Hepatocyte (in vitro differentiated cells): ENCODE data around the gene PARD3B. TPM values are rescaled to one million over a fixed set of nuclear protein-coding genes. Genes with fewer than 3 reads are reported as not detected.

Experiments
- DNase-seq: peaks from one replicate; pipeline ENCODE4 v3.0.0-alpha.2; 2016; ENCODE audit warnings: low spot score
- H2AFZ ChIP-seq: fragments of 200-600 bp; sonication (generic); 2 replicates; pipeline ENCODE4 v1.6.0; 2016; ENCODE audit warnings: antibody characterized with exemption, mild to moderate bottlenecking
- H3K27ac ChIP-seq: fragments of 200-600 bp; sonication (generic); 2 replicates; pipeline ENCODE4 v1.5.1; 2016; ENCODE audit warnings: mild to moderate bottlenecking
- H3K27me3 ChIP-seq: fragments of 200-600 bp; sonication (generic); 2 replicates; pipeline ENCODE4 v1.6.1; 2016
- H3K36me3 ChIP-seq: fragments of 200-600 bp; sonication (generic); replicated peaks from 2 replicates; pipeline ENCODE4 v1.5.1; 2016; ENCODE audit warnings: low read depth; ENCODE audit not compliant: insufficient read depth
- H3K4me1 ChIP-seq: fragments of 200-600 bp; sonication (generic); 2 replicates; pipeline ENCODE4 v1.5.1; 2016; ENCODE audit warnings: mild to moderate bottlenecking, moderate library complexity; ENCODE audit not compliant: insufficient read depth
- H3K4me2 ChIP-seq: fragments of 200-600 bp; sonication (generic); 2 replicates; pipeline ENCODE4 v1.6.0; 2016
- H3K4me3 ChIP-seq: fragments of 200-600 bp; sonication (generic); 2 replicates; pipeline ENCODE4 v1.5.1; 2016; ENCODE audit warnings: mild to moderate bottlenecking
- H3K79me2 ChIP-seq: fragments of 200-600 bp; sonication (generic); 2 replicates; pipeline ENCODE4 v1.6.0; 2017; ENCODE audit warnings: mild to moderate bottlenecking
- H3K9me2 ChIP-seq: fragments of 200-600 bp; sonication (generic); replicated peaks from 2 replicates; pipeline ENCODE4 v1.6.0; 2017; ENCODE audit warnings: mild to moderate bottlenecking; ENCODE audit not compliant: insufficient read depth
- H3K9me3 ChIP-seq: fragments of 200-600 bp; sonication (generic); 2 replicates; pipeline ENCODE4 v1.5.1; 2016; ENCODE audit warnings: low read depth, mild to moderate bottlenecking
- H4K20me1 ChIP-seq: fragments of 200-600 bp; sonication (generic); 2 replicates; pipeline ENCODE4 v1.6.0; 2016; ENCODE audit warnings: mild to moderate bottlenecking; ENCODE audit not compliant: insufficient read depth, poor library complexity, severe bottlenecking
- EZH2 ChIP-seq: fragments of 200-600 bp; sonication (generic); IDR thresholded peaks from 2 replicates; pipeline ENCODE4 v1.6.1; 2016; ENCODE audit warnings: antibody characterized with exemption, mild to moderate bottlenecking, borderline replicate concordance
- EZH2phosphoT487 ChIP-seq: fragments of 200-600 bp; sonication (generic); IDR thresholded peaks from one replicate; pipeline ENCODE4 v1.6.1; 2018; ENCODE audit warnings: antibody characterized with exemption, mild to moderate bottlenecking, low read depth, moderate library complexity; ENCODE audit not compliant: unreplicated experiment, severe bottlenecking
- WGBS: methylation state at CpG from one replicate; pipeline ENCODE4 v1.1.6; 2016; ENCODE audit warnings: low lambda C conversion rate; ENCODE audit errors: missing lambda C conversion rate; 5-methylcytosine and 5-hydroxymethylcytosine counted together
- polyA plus RNA-seq: library from polyadenylated mRNA; unstranded; fragments of >200 nt; fragmentation: Nextera tagmentation; extraction: Ambion mirVana; gene quantifications from 2 replicates; pipeline ENCODE4 v1.2.1, GENCODE V29; 2016
- total RNA-seq: library from RNA; depleted of rRNA; stranded (reverse); fragments of >200 nt; gene quantifications from 2 replicates; pipeline ENCODE4 v1.2.3, GENCODE V29; 2014
- TF ChIP-seq, protein P1 (sequence below): fragments of 200-600 bp; sonication (generic); IDR thresholded peaks from 2 replicates; pipeline ENCODE4 v1.5.1; 2016; ENCODE audit warnings: antibody characterized with exemption, mild to moderate bottlenecking; ENCODE audit not compliant: poor library complexity

Gene PARD3B
- total and polyA plus RNA-seq, 2 experiments from 2014 or later: 11.5 to 21.7 TPM

DNA sequence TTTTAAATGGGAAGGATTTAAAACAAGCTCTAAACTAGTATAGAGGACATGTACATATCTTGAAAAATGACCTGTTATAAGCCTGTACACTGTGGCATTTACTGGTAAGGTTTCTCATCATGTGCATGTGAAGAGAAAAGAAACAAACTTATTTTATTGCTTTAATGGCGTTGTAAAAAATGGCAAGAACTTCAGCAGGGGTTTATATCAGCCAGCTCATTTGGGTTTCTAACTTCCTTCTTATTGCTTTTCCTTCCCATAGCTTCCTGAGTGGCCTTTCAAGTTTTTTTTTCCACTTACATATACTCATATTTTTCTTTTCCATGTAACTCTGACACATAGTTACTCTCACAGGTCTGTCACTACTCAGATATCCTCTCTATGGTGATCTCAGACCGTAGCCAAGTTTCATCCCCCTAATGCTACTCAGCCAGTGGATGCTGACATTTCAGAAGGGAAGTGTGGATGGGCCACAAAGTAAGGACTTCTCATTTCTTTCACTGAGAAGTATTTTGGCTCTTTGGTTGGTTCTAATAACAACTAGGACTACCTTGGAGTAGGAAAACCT, 198.2 kb downstream of the PARD3B start:
- Histone ChIP-seq H3K27ac (peak overlapping the region; percentile 74), H3K4me1 (peaks cover 3% of the 10 kb centered on the region), H2AFZ (no peak overlapping the region), H3K9me2 (no peaks in the 10 kb centered on the region), H4K20me1 (no peaks in the 10 kb centered on the region), H3K4me2 (peak overlapping the region; percentile 9), H3K36me3 (no peaks in the 10 kb centered on the region), H3K4me3 (no peak overlapping the region), H3K9me3 (no peaks in the 10 kb centered on the region), H3K27me3 (no peaks in the 10 kb centered on the region), H3K79me2 (peaks cover 25% of the 10 kb centered on the region)
- WGBS: 46% methylated on average over 2 of the region's 2 CpGs
- DNase-seq: no peak
- TF ChIP-seq EZH2 (no peak), EZH2phosphoT487 (no peak)
- TF ChIP-seq, protein P1, sequence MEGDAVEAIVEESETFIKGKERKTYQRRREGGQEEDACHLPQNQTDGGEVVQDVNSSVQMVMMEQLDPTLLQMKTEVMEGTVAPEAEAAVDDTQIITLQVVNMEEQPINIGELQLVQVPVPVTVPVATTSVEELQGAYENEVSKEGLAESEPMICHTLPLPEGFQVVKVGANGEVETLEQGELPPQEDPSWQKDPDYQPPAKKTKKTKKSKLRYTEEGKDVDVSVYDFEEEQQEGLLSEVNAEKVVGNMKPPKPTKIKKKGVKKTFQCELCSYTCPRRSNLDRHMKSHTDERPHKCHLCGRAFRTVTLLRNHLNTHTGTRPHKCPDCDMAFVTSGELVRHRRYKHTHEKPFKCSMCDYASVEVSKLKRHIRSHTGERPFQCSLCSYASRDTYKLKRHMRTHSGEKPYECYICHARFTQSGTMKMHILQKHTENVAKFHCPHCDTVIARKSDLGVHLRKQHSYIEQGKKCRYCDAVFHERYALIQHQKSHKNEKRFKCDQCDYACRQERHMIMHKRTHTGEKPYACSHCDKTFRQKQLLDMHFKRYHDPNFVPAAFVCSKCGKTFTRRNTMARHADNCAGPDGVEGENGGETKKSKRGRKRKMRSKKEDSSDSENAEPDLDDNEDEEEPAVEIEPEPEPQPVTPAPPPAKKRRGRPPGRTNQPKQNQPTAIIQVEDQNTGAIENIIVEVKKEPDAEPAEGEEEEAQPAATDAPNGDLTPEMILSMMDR: no peak

DNA sequence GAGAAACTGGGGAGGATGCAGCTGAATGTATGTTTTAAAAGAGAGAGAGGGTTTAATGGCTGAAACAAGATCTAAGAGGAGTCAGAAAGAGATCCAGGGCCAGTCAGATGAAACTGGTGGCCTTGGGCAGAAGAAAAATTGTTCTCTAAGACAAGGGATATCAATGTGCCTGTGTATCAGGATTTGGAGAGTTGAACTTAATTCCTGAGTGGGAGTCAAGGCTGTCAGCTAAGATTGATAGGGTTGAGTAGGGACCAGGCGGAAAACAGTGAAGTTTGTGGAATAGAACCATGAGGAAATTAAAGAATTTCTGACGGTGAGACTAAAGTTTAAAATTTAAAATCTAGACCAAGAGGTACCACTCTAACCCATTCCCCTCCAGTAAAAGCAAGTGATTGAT, 199.2 kb downstream of the PARD3B start:
- H3K27ac ChIP-seq: no peak overlapping the region
- DNase-seq: no peak
- TF ChIP-seq EZH2phosphoT487: no peak
- TF ChIP-seq, protein P1: no peak
- TF ChIP-seq EZH2: no peak

DNA sequence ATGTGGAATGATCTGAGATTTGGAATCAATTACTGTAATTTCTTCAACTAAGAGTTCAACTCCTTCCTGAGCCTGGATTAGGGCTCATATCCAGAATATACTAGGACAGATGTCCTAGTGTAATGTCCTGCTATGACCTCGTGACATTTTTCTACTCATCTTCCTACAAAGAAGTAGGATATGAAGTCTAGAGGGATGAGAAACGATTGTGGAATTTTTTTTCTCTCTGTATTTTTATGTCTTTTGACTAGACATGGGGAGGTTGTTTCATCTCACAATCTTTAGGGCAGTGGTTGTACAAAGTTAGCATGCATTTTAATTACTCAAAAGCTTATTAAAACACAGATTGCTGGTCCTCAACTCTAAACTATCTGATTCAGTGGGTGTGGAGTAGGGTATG, 203.0 kb downstream of the PARD3B start:
- Histone ChIP-seq H4K20me1 (no peaks in the 10 kb centered on the region), H3K4me1 (no peaks in the 10 kb centered on the region), H3K4me2 (no peak overlapping the region), H3K27me3 (no peaks in the 10 kb centered on the region), H3K9me2 (no peaks in the 10 kb centered on the region), H3K36me3 (no peaks in the 10 kb centered on the region), H3K9me3 (no peaks in the 10 kb centered on the region), H3K79me2 (peaks cover 20% of the 10 kb centered on the region), H3K27ac (no peak overlapping the region), H3K4me3 (no peak overlapping the region), H2AFZ (no peak overlapping the region)
- WGBS: 90% methylated on average over 2 of the region's 2 CpGs
- TF ChIP-seq EZH2 (no peak), EZH2phosphoT487 (no peak)
- TF ChIP-seq, protein P1: no peak
- no peak for DNase-seq

More for the DNA sequence above, 199.2 kb downstream of the PARD3B start:
- no peaks in the 10 kb centered on the region for H3K36me3 ChIP-seq
- peaks cover 29% of the 10 kb centered on the region for H3K79me2 ChIP-seq
- H3K27me3 ChIP-seq: no peaks in the 10 kb centered on the region
- no peak overlapping the region for H3K4me3 ChIP-seq
- H3K4me1 ChIP-seq: peaks cover 3% of the 10 kb centered on the region
- no peak overlapping the region for H3K4me2 ChIP-seq
- H3K9me2 ChIP-seq: no peaks in the 10 kb centered on the region
- H3K9me3 ChIP-seq: no peaks in the 10 kb centered on the region
- WGBS: 94% methylated on average over 2 of the region's 2 CpGs
- H4K20me1 ChIP-seq: no peaks in the 10 kb centered on the region
- H2AFZ ChIP-seq: no peak overlapping the region

DNA sequence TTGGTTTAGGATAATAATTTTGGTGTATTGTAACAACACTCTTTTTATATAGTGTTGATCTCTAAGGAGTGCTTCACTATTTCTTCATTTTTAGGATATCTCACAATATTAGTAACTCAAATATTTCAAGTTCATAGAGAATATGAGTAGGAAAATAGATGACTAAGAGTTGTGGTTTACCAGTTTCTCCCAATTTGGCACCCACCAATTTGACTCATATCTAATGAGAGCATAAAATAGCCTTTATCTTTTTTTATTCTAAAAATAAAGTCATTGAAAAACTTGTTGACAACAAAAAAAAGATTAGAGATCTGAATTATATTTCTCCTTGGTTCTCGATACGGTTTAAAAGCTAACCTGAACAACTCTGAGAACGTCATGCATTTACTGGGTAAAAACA, 204.0 kb downstream of the PARD3B start:
- H3K27ac ChIP-seq: no peak overlapping the region
- no peak overlapping the region for H3K4me2 ChIP-seq
- H4K20me1 ChIP-seq: no peaks in the 10 kb centered on the region
- no peaks in the 10 kb centered on the region for H3K9me2 ChIP-seq
- H3K4me3 ChIP-seq: no peak overlapping the region
- H3K9me3 ChIP-seq: no peaks in the 10 kb centered on the region
- H2AFZ ChIP-seq: no peak overlapping the region
- no peak for DNase-seq
- 95% methylated on average over 3 of the region's 3 CpGs for whole genome bisulfite sequencing
- H3K79me2 ChIP-seq: peaks cover 17% of the 10 kb centered on the region
- H3K36me3 ChIP-seq: no peaks in the 10 kb centered on the region
- TF ChIP-seq EZH2 (no peak), EZH2phosphoT487 (no peak)
- TF ChIP-seq, protein P1: no peak
- H3K4me1 ChIP-seq: no peaks in the 10 kb centered on the region
- no peaks in the 10 kb centered on the region for H3K27me3 ChIP-seq
